Keratinocyte (primary cell): ENCODE measurements around the gene UGP2.

Experiments
- CTCF ChIP-seq, 3 experiments: IDR thresholded peaks in 1 of 3; conservative IDR thresholded peaks in 1 of 3; optimal IDR thresholded peaks in 1 of 3; 2 replicates in 2 of 3; 3 replicates in 1 of 3; pipeline versions ENCODE3 to v1.5.1; 2011; ENCODE audit warnings: low read length in 3 of 3, mild to moderate bottlenecking in 3 of 3, moderate library complexity in 2 of 3, control low read depth in 1 of 3, inconsistent platforms in 1 of 3; ENCODE audit not compliant: insufficient read depth in 2 of 3; ENCODE audit errors: extremely low read depth in 1 of 3
- EZH2 ChIP-seq: IDR thresholded peaks from one replicate; pipeline ENCODE4 v1.6.1; 2012; ENCODE audit warnings: inconsistent platforms, mild to moderate bottlenecking, low read length, moderate library complexity

DNA sequence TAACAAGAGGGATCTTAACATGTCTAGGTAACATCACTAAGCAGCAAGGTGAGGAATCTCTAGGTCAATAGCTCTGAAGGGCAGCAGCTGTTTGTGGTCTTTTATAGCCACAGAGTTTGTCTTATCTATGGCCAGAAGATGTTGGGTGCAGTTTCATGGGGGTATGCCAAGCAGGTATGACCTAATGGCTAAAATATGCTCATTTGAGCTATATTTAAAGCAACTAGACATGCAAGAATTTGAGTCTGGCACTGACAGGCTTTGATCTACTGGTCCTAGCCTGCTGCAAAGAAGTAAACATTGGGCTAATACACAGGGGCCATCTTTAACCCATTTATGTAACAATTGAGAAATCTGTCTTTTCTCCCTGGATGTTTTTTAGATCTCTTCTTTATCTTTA, 13.9 kb upstream of the UGP2 start:
- TF ChIP-seq CTCF (optimal IDR thresholded peaks at IDR 0.05 in 1 of 3, IDR thresholded peaks at IDR 0.05 in 1 of 3, conservative IDR thresholded peaks at IDR 0.05 in 1 of 3; ENCODE audit: extremely low read depth in 1 of 3, insufficient read depth in 2 of 3, low read length in 3 of 3) (no peak), EZH2 (no peak)
